K562 (cell line): Measurements from ENCODE around the gene LCP2. TPM values are rescaled to one million over a fixed set of nuclear protein-coding genes. Genes with fewer than 3 reads are reported as not detected.

ENCODE experiments used
- ATAC-seq: fragments of 200-7000 bp; cut with Tn5 transposase; 3 replicates; pipeline ENCODE4 v1.9.1; 2020; ENCODE audit warnings: moderate library complexity
- BruUV-seq: library from RNA; stranded (reverse); fragments of 400-500 nt; replicated peaks from 2 replicates; lab custom pipeline; 2021; lab: Mats Ljungman, UMichigan
- CTCF ChIA-PET: fragments of 300-600 bp; formaldehyde crosslinking; extraction: SDS; loops from one replicate; lab custom pipeline; 2021; ENCODE audit warnings: low intra/inter-chr PET ratio; lab: Yijun Ruan, JAX
- POLR2A ChIA-PET: fragments of 300-600, 350-650 bp; sonication (Branson Sonifier 250); formaldehyde crosslinking; extraction: SDS; loops from one replicate; lab custom pipeline; 2021; ENCODE audit warnings: antibody characterized with exemption, inconsistent platforms; lab: Yijun Ruan, JAX
- DNase-seq, 4 experiments: peaks; one replicate each; pipeline versions ENCODE4 v3.0.0 to v3.0.0-alpha.2; 2011 to 2018; ENCODE audit warnings: low spot score in 3 of 4, mixed read lengths in 3 of 4; ENCODE audit errors: extremely low read depth in 1 of 4
- FAIRE-seq: peaks from 2 replicates; lab custom pipeline; 2011; peaks lifted over from hg19 to GRCh38; lab: Jason Lieb, UNC
- H2AFZ ChIP-seq: 2 replicates; pipeline ENCODE4 v1.6.0; 2011; ENCODE audit warnings: low read depth, low read length, control low read depth, inconsistent platforms
- H3K27ac ChIP-seq: fragments of 200-600 bp; 3 replicates; pipeline ENCODE4 v1.8.0; 2011; ENCODE audit warnings: low read depth, mild to moderate bottlenecking, control low read depth, inconsistent platforms, low read length, moderate library complexity, mixed read lengths; ENCODE audit errors: extremely low read depth
- H3K27me3 ChIP-seq, 2 experiments: fragments of 300-600 bp in 1 of 2; 2 replicates in 1 of 2; 3 replicates in 1 of 2; pipeline versions ENCODE4 v1.6.0 to v1.8.0; 2011; ENCODE audit warnings: inconsistent platforms in 2 of 2, low read length in 2 of 2, mild to moderate bottlenecking in 1 of 2, mixed read lengths in 1 of 2, moderate library complexity in 1 of 2; ENCODE audit not compliant: control insufficient read depth in 2 of 2, insufficient read depth in 2 of 2
- H3K36me3 ChIP-seq: fragments of 300-600 bp; 3 replicates; pipeline ENCODE4 v1.8.0; 2011; ENCODE audit warnings: mild to moderate bottlenecking, low read length, inconsistent platforms; ENCODE audit not compliant: control insufficient read depth, insufficient read depth
- H3K4me1 ChIP-seq, 2 experiments: fragments of 200-600 bp in 1 of 2; replicated peaks in 1 of 2; 2 replicates in 1 of 2; 3 replicates in 1 of 2; pipeline versions ENCODE4 v1.5.1 to v1.8.0; 2011; ENCODE audit warnings: inconsistent platforms in 2 of 2, low read length in 2 of 2, mild to moderate bottlenecking in 1 of 2, mixed read lengths in 1 of 2, moderate library complexity in 1 of 2; ENCODE audit not compliant: control insufficient read depth in 2 of 2, insufficient read depth in 2 of 2
- H3K4me2 ChIP-seq: 2 replicates; pipeline ENCODE4 v1.6.1; 2011; ENCODE audit warnings: low read length, control low read depth, inconsistent platforms, mixed read lengths; ENCODE audit not compliant: insufficient read depth
- H3K4me3 ChIP-seq: fragments of 200-600 bp; sonication (generic), shearing (Covaris generic); 2 replicates; pipeline ENCODE4 v1.5.1; 2016; ENCODE audit warnings: control low read depth, inconsistent platforms
- H3K79me2 ChIP-seq: fragments of 200-600 bp; 3 replicates; pipeline ENCODE4 v1.8.0; 2011; ENCODE audit warnings: low read length, inconsistent platforms; ENCODE audit not compliant: control insufficient read depth, insufficient read depth
- H3K9ac ChIP-seq, 2 experiments: 2 replicates each; pipeline versions ENCODE4 v1.6.0 to v1.6.1; 2011; ENCODE audit warnings: low read depth in 2 of 2, low read length in 2 of 2, control low read depth in 1 of 2, inconsistent platforms in 1 of 2, mild to moderate bottlenecking in 1 of 2, mixed read lengths in 1 of 2; ENCODE audit not compliant: insufficient read depth in 1 of 2
- H3K9me1 ChIP-seq: one replicate; pipeline ENCODE4 v1.6.0; 2011; ENCODE audit warnings: inconsistent platforms, mild to moderate bottlenecking, low read length, moderate library complexity; ENCODE audit not compliant: control insufficient read depth, insufficient read depth
- H3K9me3 ChIP-seq: replicated peaks from 2 replicates; pipeline ENCODE4 v1.5.1; 2011; ENCODE audit warnings: low read depth, low read length, inconsistent platforms; ENCODE audit not compliant: control insufficient read depth, insufficient read depth
- H4K20me1 ChIP-seq: replicated peaks from 2 replicates; pipeline ENCODE4 v1.6.1; 2011; ENCODE audit warnings: low read length, inconsistent platforms, mixed read lengths; ENCODE audit not compliant: control insufficient read depth, insufficient read depth
- C11orf30 ChIP-seq: fragments of 450-650 bp; IDR thresholded peaks from 2 replicates; pipeline ENCODE4 v1.6.1; 2016; ENCODE audit warnings: low read depth, mild to moderate bottlenecking
- MAFG ChIP-seq: fragments of 450-650 bp; conservative IDR thresholded peaks from 2 replicates; pipeline ENCODE4 v1.6.1; 2016; ENCODE audit warnings: missing genetic modification characterization, missing compliant biosample characterization
- MCM5 ChIP-seq: fragments of 450-650 bp; IDR thresholded peaks from 2 replicates; pipeline ENCODE4 v1.6.1; 2016; ENCODE audit warnings: low read depth
- NFE2 ChIP-seq: IDR thresholded peaks from 2 replicates; pipeline ENCODE4 v1.6.1; 2014; ENCODE audit warnings: antibody characterized with exemption, low read depth
- PHB ChIP-seq: fragments of 250-450 bp; sonication (Bioruptor Pico); IDR thresholded peaks from 2 replicates; pipeline ENCODE4 v1.5.0; 2021
- XRCC3 ChIP-seq: fragments of 450-650 bp; IDR thresholded peaks from 2 replicates; pipeline ENCODE4 v1.6.1; 2017; ENCODE audit warnings: mild to moderate bottlenecking, moderate library complexity
- ZNF316 ChIP-seq: fragments of 450-650 bp; IDR thresholded peaks from 2 replicates; pipeline ENCODE4 v1.6.1; 2016
- ZNF561 ChIP-seq: fragments of 450-650 bp; formaldehyde crosslinking; conservative IDR thresholded peaks from 2 replicates; pipeline ENCODE4 v1.4.0; 2020; ENCODE audit warnings: mild to moderate bottlenecking, moderate library complexity
- WGBS: fragments of 100-300 bp; shearing (Covaris generic); methylation state at CpG from one replicate; pipeline ENCODE4 v1.1.6; 2016; ENCODE audit warnings: low coverage, mixed read lengths; ENCODE audit not compliant: insufficient coverage; ENCODE audit errors: missing lambda C conversion rate; 5-methylcytosine and 5-hydroxymethylcytosine counted together
- in situ Hi-C: fragments of 300-500 bp; cut with MboI; formaldehyde crosslinking; loops from 4 replicates; pipeline ENCODE4 v1.15.0; 2018; ENCODE audit warnings: inconsistent platforms, mixed read lengths
- intact Hi-C: fragments of 100-400 bp; cut with micrococcal nuclease; formaldehyde crosslinking; loops from 2 replicates; pipeline ENCODE4 v1.14.2; 2022
- polyA plus RNA-seq, 8 experiments: library from polyadenylated mRNA; depleted of rRNA in 4 of 8; stranded (reverse) in 5 of 8; unstranded in 3 of 8; fragments of >200 nt; fragmentation: Nextera tagmentation in 2 of 8; fragmentation: Illumina TruSeq in 1 of 8; extraction: Ambion mirVana in 2 of 8; extraction: Trizol in 1 of 8; gene quantifications; 2 replicates each; pipeline versions ENCODE4 v1.2.1 to v1.2.3, GENCODE V29; 2011 to 2014; ENCODE audit warnings: inconsistent platforms in 1 of 8, missing spikeins in 1 of 8
- total RNA-seq, 7 experiments: library from RNA; depleted of rRNA in 6 of 7; stranded (reverse); fragments of >200 nt in 6 of 7; fragmentation: Illumina TruSeq in 2 of 7; extraction: Trizol in 2 of 7; gene quantifications; 2 replicates each; pipeline versions ENCODE4 v1.2.1 to v1.2.3, GENCODE V29; 2011 to 2021; ENCODE audit warnings: low replicate concordance in 1 of 7
- TF ChIP-seq, protein P1 (sequence below), 3 experiments: IDR thresholded peaks in 2 of 3; conservative IDR thresholded peaks in 1 of 3; 2 replicates each; pipeline ENCODE4 v1.5.1; 2011 to 2012; ENCODE audit warnings: low read length in 3 of 3, mild to moderate bottlenecking in 3 of 3, control low read depth in 2 of 3, improper control_type of control experiment in 1 of 3, inconsistent platforms in 1 of 3, low read depth in 1 of 3, mixed read lengths in 1 of 3, moderate library complexity in 1 of 3; ENCODE audit not compliant: insufficient read depth in 2 of 3

The LCP2 gene
- total and polyA plus RNA-seq, 9 of the 15 experiments (the other 6 are each of a cell fraction or from before 2014, with no cell fraction given): 4.0 to 31.3 (median 14.6) TPM

DNA sequence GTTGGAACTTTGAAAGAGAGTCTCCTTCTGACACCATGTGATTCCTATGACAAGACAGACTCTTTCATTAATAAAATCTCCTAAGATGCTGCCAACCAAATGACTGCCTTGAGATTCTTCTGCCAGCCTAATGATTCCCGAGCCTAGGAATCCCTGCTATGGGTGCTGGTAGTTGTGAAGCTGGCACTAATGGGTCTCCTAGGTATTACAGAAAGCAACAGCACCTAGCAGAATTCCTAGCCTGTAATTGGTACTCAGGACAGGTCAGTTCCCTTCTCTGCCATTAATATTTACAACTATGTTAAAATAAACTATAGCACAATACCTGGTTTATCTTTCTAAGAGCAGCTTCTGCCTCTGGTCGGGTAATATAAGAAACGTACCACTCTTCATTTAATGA, 45.5 kb downstream of the LCP2 start:
- H3K79me2 ChIP-seq: no peaks in the 10 kb centered on the region
- no peak for TF ChIP-seq MCM5
- no peak for TF ChIP-seq XRCC3
- TF ChIP-seq, protein P1, sequence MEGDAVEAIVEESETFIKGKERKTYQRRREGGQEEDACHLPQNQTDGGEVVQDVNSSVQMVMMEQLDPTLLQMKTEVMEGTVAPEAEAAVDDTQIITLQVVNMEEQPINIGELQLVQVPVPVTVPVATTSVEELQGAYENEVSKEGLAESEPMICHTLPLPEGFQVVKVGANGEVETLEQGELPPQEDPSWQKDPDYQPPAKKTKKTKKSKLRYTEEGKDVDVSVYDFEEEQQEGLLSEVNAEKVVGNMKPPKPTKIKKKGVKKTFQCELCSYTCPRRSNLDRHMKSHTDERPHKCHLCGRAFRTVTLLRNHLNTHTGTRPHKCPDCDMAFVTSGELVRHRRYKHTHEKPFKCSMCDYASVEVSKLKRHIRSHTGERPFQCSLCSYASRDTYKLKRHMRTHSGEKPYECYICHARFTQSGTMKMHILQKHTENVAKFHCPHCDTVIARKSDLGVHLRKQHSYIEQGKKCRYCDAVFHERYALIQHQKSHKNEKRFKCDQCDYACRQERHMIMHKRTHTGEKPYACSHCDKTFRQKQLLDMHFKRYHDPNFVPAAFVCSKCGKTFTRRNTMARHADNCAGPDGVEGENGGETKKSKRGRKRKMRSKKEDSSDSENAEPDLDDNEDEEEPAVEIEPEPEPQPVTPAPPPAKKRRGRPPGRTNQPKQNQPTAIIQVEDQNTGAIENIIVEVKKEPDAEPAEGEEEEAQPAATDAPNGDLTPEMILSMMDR (IDR thresholded peaks at IDR 0.05 in 2 of 3, conservative IDR thresholded peaks at IDR 0.05 in 1 of 3; ENCODE audit: insufficient read depth in 2 of 3, low read depth in 1 of 3, low read length in 3 of 3): no peak
- no peaks in the 10 kb centered on the region; a peak in 1 of 5 replicates for H3K27me3 ChIP-seq
- FAIRE-seq (no peak), ATAC-seq (no peak), DNase-seq (no peak)
- intact Hi-C loops (no loop called here), in situ Hi-C loops (no loop called here)
- no peak overlapping the region for H3K4me2 ChIP-seq
- no peaks in the 10 kb centered on the region for H3K9me1 ChIP-seq
- ChIA-PET CTCF (no interaction called here), POLR2A (interaction anchor here (1.3 kb wide), 1 partner anchor 9 kb away, joined by 3 read pairs; no protein-coding TSS in a partner anchor)
- H3K9ac ChIP-seq: no peak overlapping the region
- no peak overlapping the region for H3K27ac ChIP-seq
- no peaks in the 10 kb centered on the region for H4K20me1 ChIP-seq
- WGBS: 40% methylated on average over 3 of the region's 3 CpGs
- 0 out of 3 replicates have a peak, but pooled peaks cover 3% of the 10 kb centered on the region for H3K36me3 ChIP-seq
- no TSS peak for BruUV-seq
- peaks cover 0 to 28% of the 10 kb centered on the region in 2 experiments; a peak in 3 of 5 replicates for H3K4me1 ChIP-seq
- no peak overlapping the region for H2AFZ ChIP-seq
- H3K9me3 ChIP-seq: no peaks in the 10 kb centered on the region
- no peak overlapping the region for H3K4me3 ChIP-seq

DNA sequence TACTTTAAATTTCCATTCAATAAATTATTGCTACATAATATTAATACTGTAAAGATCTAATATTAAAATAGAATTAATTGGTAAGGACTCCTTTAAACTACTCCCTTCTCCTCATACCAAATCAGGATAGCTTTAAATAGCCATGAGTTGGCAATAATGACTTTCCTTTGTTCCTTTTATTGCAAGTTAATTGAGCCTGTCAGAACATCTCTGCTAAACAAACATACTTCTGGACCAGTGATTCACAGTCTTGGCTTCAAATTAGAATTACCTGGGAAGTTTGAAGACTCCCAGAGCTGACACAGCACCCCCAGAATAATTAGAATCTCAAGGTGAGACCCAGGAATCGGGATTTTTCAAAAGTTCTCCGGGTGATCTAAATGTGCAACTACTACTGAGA, 46.1 kb downstream of the LCP2 start:
- Histone ChIP-seq H3K27me3 (no peaks in the 10 kb centered on the region; a peak in 1 of 5 replicates), H3K4me3 (no peak overlapping the region), H3K9me3 (no peaks in the 10 kb centered on the region), H3K4me1 (peaks cover 0 to 28% of the 10 kb centered on the region in 2 experiments; a peak in 3 of 5 replicates), H3K27ac (no peak overlapping the region), H3K79me2 (no peaks in the 10 kb centered on the region), H3K36me3 (0 out of 3 replicates have a peak, but pooled peaks cover 3% of the 10 kb centered on the region), H3K4me2 (no peak overlapping the region), H3K9me1 (no peaks in the 10 kb centered on the region), H4K20me1 (no peaks in the 10 kb centered on the region), H3K9ac (no peak overlapping the region), H2AFZ (no peak overlapping the region)
- CTCF ChIA-PET: no interaction called here
- DNase-seq (no peak), ATAC-seq (no peak), FAIRE-seq (no peak)
- TF ChIP-seq C11orf30 (peak; percentile 47; the same call in 1 of the 2 replicates), NFE2 (0 out of 2 replicates have a peak, but pooled peaks have one; percentile 34), ZNF561 (CRISPR knock-in tag) (no peak), MAFG (0 out of 2 replicates have a peak, but pooled peaks have one; percentile 23), PHB (no peak), ZNF316 (peak; percentile 26; the same call in 1 of the 2 replicates)
- in situ Hi-C loops: no loop called here
- 30% methylated on average over 2 of the region's 2 CpGs for WGBS
- POLR2A ChIA-PET: interaction anchor here (1.5 kb wide), 1 partner anchor 11 kb away, joined by 3 read pairs; no protein-coding TSS in a partner anchor
- intact Hi-C loops: no loop called here
- no TSS peak for BruUV-seq
